Heart right ventricle (tissue), 16 donors: ENCODE measurements around the gene FZD2. TPM values are rescaled to one million over a fixed set of nuclear protein-coding genes. Genes with fewer than 3 reads are reported as not detected.
A peak's percentile ranks its signal among the peaks of the same experiment; 100 is the strongest.
"Not testable (repeated sequence)": the region's sequence is repeated elsewhere in the genome, so short reads cannot be mapped to it uniquely, and the experiment has no call there.

Experiments used
- ATAC-seq, 8 donors: fragments of 200-7000 bp; cut with Tn5 transposase; one replicate each; pipeline ENCODE4 v1.9.1; 2020; ENCODE audit warnings: mild to moderate bottlenecking in 8 of 8, moderate library complexity in 8 of 8, moderate number of reproducible peaks in 1 of 8
- DNase-seq, 2 donors: peaks; one replicate each; pipeline ENCODE4 v3.0.0-alpha.2; 2020
- H3K27ac ChIP-seq, 10 donors: fragments of 200-600 bp; sonication (generic) in 2 of 10; one replicate each; pipeline versions ENCODE4 v1.5.0 to v1.8.0; 2020 to 2022; ENCODE audit warnings: mild to moderate bottlenecking in 3 of 10
- H3K27me3 ChIP-seq, 7 donors: fragments of 200-600 bp; one replicate each; pipeline ENCODE4 v1.8.0; 2021 to 2022; ENCODE audit warnings: mild to moderate bottlenecking in 2 of 7
- H3K36me3 ChIP-seq, 9 donors: fragments of 200-600 bp; sonication (generic) in 1 of 9; one replicate each; pipeline versions ENCODE4 v1.5.0 to v1.8.0; 2020 to 2022; ENCODE audit warnings: mild to moderate bottlenecking in 2 of 9
- H3K4me1 ChIP-seq, 9 donors: fragments of 200-600 bp; sonication (generic) in 1 of 9; one replicate each; pipeline versions ENCODE4 v1.5.0 to v1.8.0; 2020 to 2022; ENCODE audit warnings: mild to moderate bottlenecking in 4 of 9
- H3K4me3 ChIP-seq, 10 donors: fragments of 200-600 bp; sonication (generic) in 2 of 10; one replicate each; pipeline versions ENCODE4 v1.5.0 to v1.8.0; 2020 to 2022; ENCODE audit warnings: mild to moderate bottlenecking in 7 of 10, moderate library complexity in 2 of 10
- H3K9me3 ChIP-seq, 11 donors: fragments of 200-600 bp in 10 of 11; sonication (generic) in 2 of 11; one replicate each; pipeline versions ENCODE4 v1.5.0 to v1.8.0; 2013 to 2022; ENCODE audit warnings: mild to moderate bottlenecking in 2 of 11, control low read depth in 1 of 11, moderate library complexity in 1 of 11
- WGBS, 2 donors: extraction: QIAGEN DNeasy Blood & Tissue Kit; methylation state at CpG; one replicate each; pipeline ENCODE4 v1.1.7; 2013; ENCODE audit warnings: inconsistent platforms in 1 of 2; 5-methylcytosine and 5-hydroxymethylcytosine counted together
- intact Hi-C, 10 donors: fragments of 100-400 bp; cut with DNase I; formaldehyde crosslinking; loops; one replicate each; pipeline versions ENCODE4 v1.11.1 to v1.14.2; 2022
- polyA plus RNA-seq, 2 donors: library from polyadenylated mRNA; stranded (reverse); fragments of 200-250 nt; gene quantifications; one replicate each; pipeline ENCODE4 v1.2.3, GENCODE V29; 2013
- total RNA-seq, 10 donors: library from RNA; stranded (reverse); fragmentation: NEBNext Ultra II Directional in 3 of 10; extraction: Animal tissue kit (Norgen Biotek cat#: 25700) in 3 of 10; gene quantifications; one replicate each; pipeline versions ENCODE4 v1.2.1 to v1.2.4, GENCODE V29; 2021 to 2023
- TF ChIP-seq, protein P1 (sequence below), 9 donors: fragments of 200-600 bp; sonication (generic) in 2 of 9; IDR thresholded peaks; one replicate each; pipeline versions ENCODE4 v1.5.0 to v1.8.0; 2021 to 2022; ENCODE audit warnings: antibody characterized with exemption in 9 of 9, mild to moderate bottlenecking in 5 of 9, moderate library complexity in 1 of 9
- donor health status: Arrhythmogenic right ventricular cardiomyopathy.
- donor health status: ischemic (EF 13 %, LVEDD 7.1; RV severe dilation, severe dysfunction).
- donor health status: healthy with polysubstance abuse.
- donor health status: DM: no; HTN: yes; CAD: no.
- donor health status: DM: no; HTN: no; CAD: no.
- donor health status: ischemic (EF 25% LVEDD 6.9; RV normal size, moderate dysfunction).
- donor health status: ischemic (EF 25% LVEDD 5.7; RV mildly dilated, moderate dysfunction).
- donor health status: healthy.
- donor health status: DM: yes; HTN: yes; CAD: no.
- donor health status: Ischemic cardiomyopathy.
- donor health status: ischemic (EF 35%, LVEDD 5.7; RV mildly dilated, moderate dysfunction).
- donor health status: nonischemic (EF 11% LVEDD 7.7; RV severe dilation, severe dysfunction).
- donor health status: DM: yes; HTN: yes; CAD: no.
- donor health status: PGD.
- donor health status: ischemic (EF 29% LVEDD 5.4; RV normal size, mild dysfunction).
- donor health status: nonischemic (EF 23%, LVEDD 6.1; RV moderate dilation, normal function).

Gene FZD2
- total and polyA plus RNA-seq, 12 donors, result 0.92 to 6.9 (median 3.2) TPM

DNA sequence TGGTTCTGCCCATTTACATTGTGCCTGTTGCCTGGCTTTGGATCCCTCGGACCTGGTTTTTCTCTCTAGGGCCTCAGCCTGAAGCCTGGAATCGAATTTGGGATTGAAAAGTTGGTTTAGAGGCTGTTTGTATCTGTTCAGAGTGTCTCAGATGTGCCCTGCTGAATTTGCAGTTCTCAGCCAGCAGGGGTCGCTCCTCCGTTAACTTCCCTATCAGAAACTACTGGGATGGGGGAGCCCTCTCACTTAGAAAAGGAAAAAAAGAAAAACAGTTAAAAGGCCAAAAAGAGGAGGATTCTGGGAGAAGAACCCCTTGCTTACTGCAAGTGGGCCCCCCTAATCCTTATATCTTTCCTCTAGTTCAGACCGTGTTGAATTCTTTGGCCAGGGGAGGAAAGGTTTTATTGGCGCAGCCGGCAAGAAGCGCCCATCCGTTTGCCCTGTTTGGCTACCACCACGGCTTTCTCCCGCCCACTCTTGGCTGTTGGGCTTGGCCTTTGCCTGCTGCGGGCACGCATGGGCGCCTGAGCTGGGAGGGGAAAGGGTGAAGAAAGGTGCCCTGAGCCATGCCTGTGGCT, 8.7 kb downstream of the FZD2 start:
- TF ChIP-seq, protein P1, sequence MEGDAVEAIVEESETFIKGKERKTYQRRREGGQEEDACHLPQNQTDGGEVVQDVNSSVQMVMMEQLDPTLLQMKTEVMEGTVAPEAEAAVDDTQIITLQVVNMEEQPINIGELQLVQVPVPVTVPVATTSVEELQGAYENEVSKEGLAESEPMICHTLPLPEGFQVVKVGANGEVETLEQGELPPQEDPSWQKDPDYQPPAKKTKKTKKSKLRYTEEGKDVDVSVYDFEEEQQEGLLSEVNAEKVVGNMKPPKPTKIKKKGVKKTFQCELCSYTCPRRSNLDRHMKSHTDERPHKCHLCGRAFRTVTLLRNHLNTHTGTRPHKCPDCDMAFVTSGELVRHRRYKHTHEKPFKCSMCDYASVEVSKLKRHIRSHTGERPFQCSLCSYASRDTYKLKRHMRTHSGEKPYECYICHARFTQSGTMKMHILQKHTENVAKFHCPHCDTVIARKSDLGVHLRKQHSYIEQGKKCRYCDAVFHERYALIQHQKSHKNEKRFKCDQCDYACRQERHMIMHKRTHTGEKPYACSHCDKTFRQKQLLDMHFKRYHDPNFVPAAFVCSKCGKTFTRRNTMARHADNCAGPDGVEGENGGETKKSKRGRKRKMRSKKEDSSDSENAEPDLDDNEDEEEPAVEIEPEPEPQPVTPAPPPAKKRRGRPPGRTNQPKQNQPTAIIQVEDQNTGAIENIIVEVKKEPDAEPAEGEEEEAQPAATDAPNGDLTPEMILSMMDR (IDR thresholded peaks at IDR 0.05), result peak in 4 of 9 donors; percentile 8 to 32 (median 22)
- ATAC-seq, result no peak
- DNase-seq, result no peak
- 85 to 90% methylated on average over 14 of the region's 14 CpGs for WGBS, 2 donors
- intact Hi-C loops, result no loop called here
- Histone ChIP-seq H3K9me3 (peaks cover 0 to 16% (median 0%) of the 10 kb centered on the region in 11 donors), H3K4me1 (no peaks in the 10 kb centered on the region), H3K27me3 (peaks cover 0 to 6% (median 0%) of the 10 kb centered on the region in 7 donors), H3K4me3 (no peak overlapping the region), H3K36me3 (no peaks in the 10 kb centered on the region), H3K27ac (no peak overlapping the region)

DNA sequence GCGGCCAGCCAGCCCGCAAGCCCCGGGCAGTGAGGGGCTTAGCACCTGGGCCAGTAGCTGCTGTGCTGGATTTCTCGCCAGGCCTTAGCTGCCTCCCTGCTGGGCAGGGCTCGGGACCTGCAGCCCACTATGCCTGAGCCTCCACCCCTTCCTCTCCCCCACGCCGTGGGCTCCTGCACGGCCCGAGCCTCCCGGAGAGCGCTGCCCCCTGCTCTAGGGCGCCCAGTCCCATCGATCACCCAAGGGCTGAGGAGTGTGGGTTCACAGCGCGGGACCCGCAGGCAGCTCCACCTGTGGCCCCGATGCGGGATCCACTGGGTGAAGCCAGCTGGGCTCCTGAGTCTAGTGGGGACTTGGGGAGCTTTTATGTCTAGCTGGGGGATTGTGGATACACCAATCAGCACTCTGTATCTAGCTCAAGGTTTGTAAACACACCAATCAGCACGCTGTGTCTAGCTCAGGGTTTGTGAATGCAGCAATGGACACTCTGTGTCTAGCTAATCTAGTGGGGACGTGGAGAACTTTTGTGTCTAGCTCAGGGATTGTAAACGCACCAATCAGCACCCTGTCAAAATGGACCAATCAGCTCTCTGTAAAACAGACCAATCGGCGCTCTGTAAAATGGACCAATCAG, 11.1 kb downstream of the FZD2 start:
- H3K27me3 ChIP-seq, H3K4me3 ChIP-seq, DNase-seq, H3K27ac ChIP-seq, intact Hi-C loops, H3K36me3 ChIP-seq, ATAC-seq, H3K4me1 ChIP-seq: not testable (repeated sequence)
- WGBS, 2 donors, result 86 to 88% methylated on average over 23 of the region's 23 CpGs
- peaks cover 0 to 16% (median 0%) of the 10 kb centered on the region in 11 donors for H3K9me3 ChIP-seq

DNA sequence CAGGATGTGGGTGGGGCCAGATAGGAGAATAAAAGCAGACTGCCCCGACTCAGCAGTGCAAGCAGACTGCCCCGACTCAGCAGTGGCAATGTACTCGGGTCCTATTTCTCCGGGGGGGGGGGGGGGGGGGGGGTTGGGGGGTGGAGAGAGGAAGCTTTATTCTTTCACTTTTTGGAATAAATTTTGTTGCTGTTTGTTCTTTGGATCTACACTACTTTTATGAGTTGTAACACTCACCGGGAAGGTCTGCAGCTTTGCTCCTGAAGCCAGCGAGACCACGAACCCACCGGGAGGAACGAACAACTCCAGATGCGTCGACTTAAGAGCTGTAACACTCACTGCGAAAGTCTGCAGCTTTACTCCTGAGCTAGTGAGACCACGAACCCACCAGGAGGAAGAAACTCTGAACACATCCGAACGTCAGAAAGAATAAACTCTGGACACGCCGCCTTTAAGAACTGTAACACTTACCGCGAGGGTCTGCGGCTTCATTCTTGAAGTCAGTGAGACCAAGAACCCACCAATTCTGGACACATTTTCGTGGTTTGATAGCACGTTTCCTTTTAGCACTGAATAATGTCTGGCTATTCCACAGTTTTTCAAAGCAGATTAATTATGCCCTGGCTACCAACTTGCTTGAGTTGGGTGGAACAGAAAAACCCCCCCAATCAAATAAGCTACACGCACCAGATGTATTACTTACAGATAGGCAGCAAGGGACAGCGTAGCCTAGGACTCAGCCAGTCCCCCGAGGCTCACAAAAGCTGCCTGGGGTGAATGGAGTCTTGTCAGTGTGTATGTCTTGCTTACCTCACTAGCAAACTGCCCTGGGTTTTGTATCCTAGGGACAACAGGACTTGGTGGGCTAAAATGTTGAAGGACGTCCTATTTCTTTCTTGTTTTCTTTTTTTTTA, 11.9 kb downstream of the FZD2 start:
- Histone ChIP-seq H3K4me3 (peak overlapping the region in 2 of 10 donors; percentile 7 to 13), H3K27me3 (peaks cover 0 to 3% (median 0%) of the 10 kb centered on the region in 7 donors), H3K9me3 (peaks cover 0 to 16% (median 0%) of the 10 kb centered on the region in 11 donors), H3K36me3 (no peaks in the 10 kb centered on the region), H3K4me1 (no peaks in the 10 kb centered on the region), H3K27ac (peak overlapping the region in 2 of 10 donors; percentile 36 to 68)
- no peak for DNase-seq
- TF ChIP-seq, protein P1 (IDR thresholded peaks at IDR 0.05), result no peak
- WGBS, 2 donors, result 52 to 74% methylated on average over 25 to 26 of the region's 26 CpGs
- peak in 1 of 8 donors; percentile 56 for ATAC-seq
- intact Hi-C loops, result no loop called here

DNA sequence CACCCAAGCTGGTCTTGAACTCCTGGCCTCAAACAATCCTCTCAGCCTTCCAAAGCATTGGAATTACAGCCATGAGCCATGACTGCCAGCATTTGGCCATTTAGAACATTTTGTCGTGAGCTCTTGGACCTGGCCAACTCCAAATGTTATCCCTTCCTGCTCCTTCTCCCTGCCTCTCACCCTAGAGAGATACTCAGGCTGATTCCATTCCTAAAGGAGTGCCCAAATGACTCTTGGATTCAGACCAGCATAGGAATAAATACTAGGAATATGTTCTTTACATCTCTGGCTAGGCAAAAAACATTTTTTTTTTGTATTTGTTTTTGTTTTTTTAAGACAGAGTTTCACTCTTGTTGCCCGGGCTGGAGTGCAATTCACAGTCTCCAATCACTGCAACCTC, 15.5 kb downstream of the FZD2 start:
- TF ChIP-seq, protein P1 (IDR thresholded peaks at IDR 0.05), result no peak
- no peak overlapping the region for H3K27ac ChIP-seq
- no peaks in the 10 kb centered on the region for H3K36me3 ChIP-seq
- H3K4me3 ChIP-seq, result no peak overlapping the region
- WGBS, 2 donors, result 65 to 72% methylated on average over 2 of the region's 2 CpGs
- H3K27me3 ChIP-seq, result peaks cover 0 to 3% (median 0%) of the 10 kb centered on the region in 7 donors
- intact Hi-C loops, result no loop called here
- H3K9me3 ChIP-seq, result no peaks in the 10 kb centered on the region
- peaks cover 0 to 7% (median 0%) of the 10 kb centered on the region in 9 donors for H3K4me1 ChIP-seq
- DNase-seq (no peak), ATAC-seq (no peak)
